Thyroid gland (tissue), 4 donors: Measurements from ENCODE around the gene MNAT1. TPM values are rescaled to one million over a fixed set of nuclear protein-coding genes. Genes with fewer than 3 reads are reported as not detected.
"Not testable (repeated sequence)": the region's sequence is repeated elsewhere in the genome, so short reads cannot be mapped to it uniquely, and the experiment has no call there.

Source experiments
- DNase-seq, 2 donors: peaks; one replicate each; pipeline ENCODE4 v3.0.0-alpha.2; 2019
- H3K27ac ChIP-seq, 3 donors: fragments of 200-600 bp; sonication (generic); 1 replicate in 2 of 3; 2 replicates in 1 of 3; pipeline ENCODE4 v1.5.1; 2016 to 2019; ENCODE audit warnings: mild to moderate bottlenecking in 1 of 3, moderate library complexity in 1 of 3
- H3K27me3 ChIP-seq: fragments of 200-600 bp; sonication (generic); one replicate; pipeline ENCODE4 v1.5.1; 2019
- H3K36me3 ChIP-seq, 2 donors: fragments of 200-600 bp; sonication (generic); one replicate each; pipeline ENCODE4 v1.5.1; 2016 to 2019
- H3K4me1 ChIP-seq, 2 donors: fragments of 200-600 bp; sonication (generic); one replicate each; pipeline ENCODE4 v1.5.1; 2017 to 2019
- H3K4me3 ChIP-seq, 3 donors: fragments of 200-600 bp; sonication (generic); replicated peaks in 1 of 3; 1 replicate in 2 of 3; 2 replicates in 1 of 3; pipeline ENCODE4 v1.5.1; 2016; ENCODE audit warnings: mild to moderate bottlenecking in 1 of 3
- H3K9me3 ChIP-seq: fragments of 200-600 bp; sonication (generic); one replicate; pipeline ENCODE4 v1.5.1; 2017
- CTCF ChIP-seq, 6 experiments: fragments of 200-600 bp in 3 of 6; fragments of 450-650 bp in 3 of 6; sonication (generic) in 3 of 6; IDR thresholded peaks; one replicate each; pipeline ENCODE4 v1.5.1; 2016 to 2019; ENCODE audit warnings: antibody characterized with exemption in 6 of 6, mild to moderate bottlenecking in 2 of 6, inconsistent platforms in 1 of 6, moderate library complexity in 1 of 6
- POLR2A ChIP-seq, 2 donors: fragments of 450-650 bp; IDR thresholded peaks; one replicate each; pipeline ENCODE4 v1.6.1; 2017; ENCODE audit warnings: antibody characterized with exemption in 2 of 2, mild to moderate bottlenecking in 2 of 2, moderate library complexity in 1 of 2
- WGBS, 2 donors: methylation state at CpG; one replicate each; pipeline ENCODE4 v1.1.5; 2017; 5-methylcytosine and 5-hydroxymethylcytosine counted together
- intact Hi-C: fragments of 100-400 bp; cut with DNase I; formaldehyde crosslinking; loops from one replicate; pipeline ENCODE4 v1.15.1; 2023
- total RNA-seq, 4 donors: library from RNA; depleted of rRNA; stranded (reverse); fragments of >200 nt; gene quantifications; one replicate each; pipeline ENCODE4 v1.2.3, GENCODE V29; 2016

MNAT1 gene
- total RNA-seq, 4 donors from 2014 or later, result 35.4 to 58.8 (median 47.8) TPM

- DNase-seq, result no peak
- 99 to 100% methylated on average over 9 of the region's 11 CpGs for WGBS, 2 donors
- TF ChIP-seq CTCF (IDR thresholded peaks at IDR 0.05) (no peak), POLR2A (IDR thresholded peaks at IDR 0.05) (no peak)
- Histone ChIP-seq H3K27ac (no peak overlapping the region), H3K9me3 (no peaks in the 10 kb centered on the region), H3K27me3 (no peaks in the 10 kb centered on the region), H3K4me3 (no peak overlapping the region), H3K36me3 (peaks cover 0 to 8% of the 10 kb centered on the region in 2 donors), H3K4me1 (no peaks in the 10 kb centered on the region)
- intact Hi-C loops, result no loop called here
Observed at GRCh38 chr14:60839657-60840056, 105.1 kb downstream of the MNAT1 start.

- peaks cover 0 to 8% of the 10 kb centered on the region in 2 donors for H3K36me3 ChIP-seq
- H3K4me3 ChIP-seq, result no peak overlapping the region
- no peaks in the 10 kb centered on the region for H3K27me3 ChIP-seq
- no peak for DNase-seq
- no peaks in the 10 kb centered on the region for H3K9me3 ChIP-seq
- TF ChIP-seq POLR2A (IDR thresholded peaks at IDR 0.05) (no peak), CTCF (IDR thresholded peaks at IDR 0.05) (no peak)
- H3K4me1 ChIP-seq, result no peaks in the 10 kb centered on the region
- 86 to 87% methylated on average over 1 of the region's 1 CpG for WGBS, 2 donors
- intact Hi-C loops, result no loop called here
- no peak overlapping the region for H3K27ac ChIP-seq
Observed at GRCh38 chr14:60840313-60840712, 105.8 kb downstream of the MNAT1 start.

- Histone ChIP-seq H3K27me3 (no peaks in the 10 kb centered on the region), H3K27ac (no peak overlapping the region), H3K36me3 (no peaks in the 10 kb centered on the region), H3K4me3 (no peak overlapping the region), H3K9me3 (no peaks in the 10 kb centered on the region), H3K4me1 (no peaks in the 10 kb centered on the region)
- TF ChIP-seq POLR2A (IDR thresholded peaks at IDR 0.05) (no peak), CTCF (IDR thresholded peaks at IDR 0.05) (no peak)
- intact Hi-C loops, result no loop called here
- no peak for DNase-seq
- WGBS, 2 donors, result 42 to 87% methylated on average over 1 of the region's 1 CpG
Observed at GRCh38 chr14:60845523-60845922, 111.0 kb downstream of the MNAT1 start.

GRCh38 chr14:60848066-60848465 is 113.5 kb downstream of the MNAT1 start:
- Histone ChIP-seq H3K4me1 (no peaks in the 10 kb centered on the region), H3K9me3 (no peaks in the 10 kb centered on the region), H3K4me3 (no peak overlapping the region), H3K27ac (no peak overlapping the region), H3K27me3 (no peaks in the 10 kb centered on the region), H3K36me3 (no peaks in the 10 kb centered on the region)
- no peak for DNase-seq
- intact Hi-C loops, result no loop called here
- TF ChIP-seq CTCF (IDR thresholded peaks at IDR 0.05), result no peak
- TF ChIP-seq POLR2A (IDR thresholded peaks at IDR 0.05), result no peak
- WGBS, 2 donors, result 98% methylated on average over 2 of the region's 2 CpGs

- intact Hi-C loops, H3K27me3 ChIP-seq, DNase-seq, H3K27ac ChIP-seq, H3K36me3 ChIP-seq, H3K4me1 ChIP-seq, H3K9me3 ChIP-seq, H3K4me3 ChIP-seq: not testable (repeated sequence)
- WGBS, 2 donors, result 98 to 100% methylated on average over 5 of the region's 5 CpGs
Observed at GRCh38 chr14:60851692-60852091, 117.1 kb downstream of the MNAT1 start.

- no peak for TF ChIP-seq POLR2A (IDR thresholded peaks at IDR 0.05)
- no peak for TF ChIP-seq CTCF (IDR thresholded peaks at IDR 0.05)
Observed at GRCh38 chr14:60856111-60856510, 121.5 kb downstream of the MNAT1 start.

More at GRCh38 chr14:60856111-60856510, 121.5 kb downstream of the MNAT1 start:
- DNase-seq, result no peak
- Histone ChIP-seq H3K27ac (no peak overlapping the region), H3K36me3 (peaks cover 0 to 8% of the 10 kb centered on the region in 2 donors), H3K4me1 (no peaks in the 10 kb centered on the region), H3K27me3 (no peaks in the 10 kb centered on the region), H3K4me3 (no peak overlapping the region), H3K9me3 (no peaks in the 10 kb centered on the region)
- WGBS, 2 donors, result 77 to 82% methylated on average over 2 of the region's 2 CpGs
- intact Hi-C loops, result no loop called here
